ENCODE measurements around the gene NT5C3B. TPM values are rescaled to one million over a fixed set of nuclear protein-coding genes. Genes with fewer than 3 reads are reported as not detected.
A peak's percentile ranks its signal among the peaks of the same experiment; 100 is the strongest.

NT5C3B gene
- total RNA-seq, 1 experiment from 2014 or later: 118 TPM

- DNase-seq (ENCODE audit: low read depth, low spot score): no peak
- intact Hi-C loops (cut with micrococcal nuclease; ENCODE audit: unreplicated experiment) (no loop called here), in situ Hi-C loops (cut with HindIII; ENCODE audit: low pct_unique_long_range_greater_than_20kb, low sequenced_read_pairs) (no loop called here)
- ChIA-PET CTCF (interaction anchor here (1.3 kb wide), 1 partner anchor 66 kb away, joined by 3 read pairs; no protein-coding TSS in a partner anchor), POLR2A (no interaction called here)
- no peaks in the 10 kb centered on the region for H3K36me3 ChIP-seq (ENCODE audit: control insufficient read depth, insufficient read depth, low read length)
- peaks cover 18% of the 10 kb centered on the region for H3K4me1 ChIP-seq (ENCODE audit: control insufficient read depth, insufficient read depth, low read length)
- BruUV-seq (replicated peaks): no TSS peak
- no peaks in the 10 kb centered on the region for H3K27me3 ChIP-seq (ENCODE audit: control insufficient read depth, insufficient read depth, low read length)
- peak overlapping the region; percentile 18; the same call in 1 of the 2 replicates for H3K27ac ChIP-seq (ENCODE audit: low read length)
- TF ChIP-seq TCF7L2 (IDR thresholded peaks at IDR 0.05; ENCODE audit: low read depth, low read length) (no peak), REST (IDR thresholded peaks at IDR 0.05; ENCODE audit: insufficient read depth in 1 of 2, low read depth in 2 of 2, low read length in 1 of 2) (no peak), CTCF (IDR thresholded peaks at IDR 0.05) (no peak), SIN3A (IDR thresholded peaks at IDR 0.05; ENCODE audit: borderline replicate concordance, insufficient read depth, low read depth, low read length) (no peak), POLR2AphosphoS5 (IDR thresholded peaks at IDR 0.05; ENCODE audit: low read depth, low read length) (no peak)
- no peak overlapping the region for H3K4me3 ChIP-seq (ENCODE audit: low read depth in 2 of 2, low read length in 2 of 2)
- peak; percentile 8; the same call in 1 of the 2 replicates for ATAC-seq
- H3K9me3 ChIP-seq (ENCODE audit: control insufficient read depth, insufficient read depth, low read depth, low read length): no peaks in the 10 kb centered on the region
Measured at GRCh38 chr17:41803049-41804020, 32.7 kb downstream of the NT5C3B start.

GRCh38 chr17:41801374-41802271, 34.4 kb downstream of the NT5C3B start:
- Histone ChIP-seq H3K36me3 (ENCODE audit: control insufficient read depth, insufficient read depth, low read length) (no peaks in the 10 kb centered on the region), H3K27me3 (ENCODE audit: control insufficient read depth, insufficient read depth, low read length) (no peaks in the 10 kb centered on the region), H3K4me3 (ENCODE audit: low read depth in 2 of 2, low read length in 2 of 2) (peak overlapping the region; percentile 7 to 19; a peak in 1 of 4 replicates), H3K9me3 (ENCODE audit: control insufficient read depth, insufficient read depth, low read depth, low read length) (no peaks in the 10 kb centered on the region), H3K4me1 (ENCODE audit: control insufficient read depth, insufficient read depth, low read length) (peaks cover 18% of the 10 kb centered on the region), H3K27ac (ENCODE audit: low read length) (peak overlapping the region; percentile 78)
- POLR2A ChIA-PET: interaction anchor here (0.6 kb wide), 1 partner anchor 12 kb away, joined by 3 read pairs; no protein-coding TSS in a partner anchor
- in situ Hi-C loops (cut with HindIII; ENCODE audit: low pct_unique_long_range_greater_than_20kb, low sequenced_read_pairs) (no loop called here), intact Hi-C loops (cut with micrococcal nuclease; ENCODE audit: unreplicated experiment) (loop anchor here (1.0 to 2.0 kb wide), 2 partner anchors 23 to 63 kb away; no protein-coding TSS in a partner anchor)
- no peak for DNase-seq (ENCODE audit: low read depth, low spot score)
- TF ChIP-seq CTCF (IDR thresholded peaks at IDR 0.05): peak; percentile 96
- peak; percentile 37; the same call in 1 of the 2 replicates for TF ChIP-seq TCF7L2 (IDR thresholded peaks at IDR 0.05; ENCODE audit: low read depth, low read length)
- TF ChIP-seq SIN3A (IDR thresholded peaks at IDR 0.05; ENCODE audit: borderline replicate concordance, insufficient read depth, low read depth, low read length): no peak
- peak; percentile 87 for TF ChIP-seq POLR2AphosphoS5 (IDR thresholded peaks at IDR 0.05; ENCODE audit: low read depth, low read length)
- CTCF ChIA-PET: interaction anchor here (0.6 to 2.3 kb wide), 7 partner anchors 11 to 515 kb away, joined by 3 to 14 read pairs (median 3); partner anchors contain the start of gene JUP
- TSS peak; percentile 97 for BruUV-seq (replicated peaks)
- peak; percentile 89 for ATAC-seq
